GM19324 (cell line): ENCODE measurements around the gene KRT82.
"Not testable (repeated sequence)": the region's sequence is repeated elsewhere in the genome, so short reads cannot be mapped to it uniquely, and the experiment has no call there.

Experiments used
- ATAC-seq: cut with Tn5 transposase; IDR thresholded peaks from one replicate; pipeline ENCODE4 v1.9.1; 2021; ENCODE audit warnings: mild to moderate bottlenecking, moderate library complexity; ENCODE audit not compliant: unreplicated experiment, low FRiP score

The KRT82 gene

GRCh38 chr12:52413782-52414345 is 7.7 kb upstream of the KRT82 start:
- ATAC-seq = no peak

- ATAC-seq = no peak
Measured at GRCh38 chr12:52413202-52413601, 7.1 kb upstream of the KRT82 start.

- ATAC-seq = no peak
Measured at GRCh38 chr12:52411815-52412214, 5.7 kb upstream of the KRT82 start.

- ATAC-seq = not testable (repeated sequence)
Measured at GRCh38 chr12:52410589-52411248, 4.6 kb upstream of the KRT82 start.

GRCh38 chr12:52407918-52408317 is 1.8 kb upstream of the KRT82 start:
- ATAC-seq = no peak

GRCh38 chr12:52404951-52405350 is 1.2 kb downstream of the KRT82 start:
- ATAC-seq = no peak

- no peak for ATAC-seq
Measured at GRCh38 chr12:52403561-52403960, 2.6 kb downstream of the KRT82 start.

GRCh38 chr12:52402873-52403540 is 3.1 kb downstream of the KRT82 start:
- ATAC-seq = no peak

- no peak for ATAC-seq
Measured at GRCh38 chr12:52402377-52402776, 3.8 kb downstream of the KRT82 start.

- ATAC-seq = no peak
Measured at GRCh38 chr12:52401926-52402325, 4.2 kb downstream of the KRT82 start.

GRCh38 chr12:52401526-52401925 is 4.6 kb downstream of the KRT82 start:
- no peak for ATAC-seq

GRCh38 chr12:52400906-52401305 is 5.2 kb downstream of the KRT82 start:
- no peak for ATAC-seq

GRCh38 chr12:52399756-52400155 is 6.4 kb downstream of the KRT82 start:
- no peak for ATAC-seq

GRCh38 chr12:52398176-52398575 is 8.0 kb downstream of the KRT82 start:
- no peak for ATAC-seq

GRCh38 chr12:52396656-52397055 is 9.5 kb downstream of the KRT82 start:
- no peak for ATAC-seq

- no peak for ATAC-seq
Measured at GRCh38 chr12:52395761-52396434, 10.2 kb downstream of the KRT82 start.

GRCh38 chr12:52394836-52395405 is 11.2 kb downstream of the KRT82 start:
- no peak for ATAC-seq

GRCh38 chr12:52392465-52393007 is 13.6 kb downstream of the KRT82 start:
- ATAC-seq = no peak

GRCh38 chr12:52391618-52392002 is 14.5 kb downstream of the KRT82 start:
- ATAC-seq = no peak

- no peak for ATAC-seq
Measured at GRCh38 chr12:52390739-52391617, 15.2 kb downstream of the KRT82 start.
